Kidney glomerular epithelial cell (primary cell): ENCODE measurements around the gene LIG1.

Experiments used
- DNase-seq: peaks from one replicate; lab custom pipeline; 2025; lab: John Stamatoyannopoulos, UW

Gene LIG1

GRCh38 chr19:48181505-48181904 is 11.4 kb upstream of the LIG1 start:
- DNase-seq: no peak

GRCh38 chr19:48176226-48176625 is 6.1 kb upstream of the LIG1 start:
- no peak for DNase-seq

GRCh38 chr19:48175578-48175977 is 5.4 kb upstream of the LIG1 start:
- no peak for DNase-seq

- no peak for DNase-seq
These were observed 4.4 kb upstream of the LIG1 start for GRCh38 chr19:48174445-48175030.

- DNase-seq: no peak
These were observed 1.6 kb upstream of the LIG1 start for GRCh38 chr19:48171710-48172109.

- DNase-seq: no peak
These were observed 738 bp upstream of the LIG1 start for GRCh38 chr19:48170817-48171347.

GRCh38 chr19:48169578-48169938 is 586 bp downstream of the LIG1 start:
- DNase-seq: peak; percentile 65

GRCh38 chr19:48168689-48169088 is 1.5 kb downstream of the LIG1 start:
- DNase-seq: no peak

- no peak for DNase-seq
These were observed 11.8 kb downstream of the LIG1 start for GRCh38 chr19:48158210-48158790.

GRCh38 chr19:48154003-48154402 is 16.1 kb downstream of the LIG1 start:
- no peak for DNase-seq

- peak; percentile 27 for DNase-seq
These were observed 17.6 kb downstream of the LIG1 start for GRCh38 chr19:48152551-48152950.

- DNase-seq: no peak
These were observed 20.7 kb downstream of the LIG1 start for GRCh38 chr19:48149430-48149829.

- DNase-seq: no peak
These were observed 21.6 kb downstream of the LIG1 start for GRCh38 chr19:48148576-48148975.

- DNase-seq: no peak
These were observed 22.5 kb downstream of the LIG1 start for GRCh38 chr19:48147597-48148175.

- DNase-seq: no peak
These were observed 31.1 kb downstream of the LIG1 start for GRCh38 chr19:48139053-48139452.

GRCh38 chr19:48137411-48137810 is 32.7 kb downstream of the LIG1 start:
- no peak for DNase-seq

- no peak for DNase-seq
These were observed 33.6 kb downstream of the LIG1 start for GRCh38 chr19:48136547-48136946.

- DNase-seq: no peak
These were observed 34.7 kb downstream of the LIG1 start for GRCh38 chr19:48135411-48135810.

- no peak for DNase-seq
These were observed 37.0 kb downstream of the LIG1 start for GRCh38 chr19:48133094-48133493.

- DNase-seq: no peak
These were observed 42.6 kb downstream of the LIG1 start for GRCh38 chr19:48127561-48127960.

- DNase-seq: peak; percentile 33
These were observed 46.1 kb downstream of the LIG1 start for GRCh38 chr19:48123907-48124651.

GRCh38 chr19:48122421-48122820 is 47.7 kb downstream of the LIG1 start:
- DNase-seq: no peak

GRCh38 chr19:48121909-48122371 is 48.2 kb downstream of the LIG1 start:
- DNase-seq: no peak
